GM12864 (cell line): ENCODE results near the gene ADGRA1.

Experiments used
- DNase-seq: peaks from one replicate; pipeline ENCODE4 v3.0.0-alpha.2; 2011; ENCODE audit warnings: low read depth
- H3K4me3 ChIP-seq: 2 replicates; pipeline ENCODE4 v1.5.1; 2011; ENCODE audit warnings: mild to moderate bottlenecking, low read depth, low read length, control low read depth
- CTCF ChIP-seq: IDR thresholded peaks from 2 replicates; pipeline ENCODE4 v1.5.1; 2011; ENCODE audit warnings: low read depth, mild to moderate bottlenecking, moderate library complexity, low read length, control low read depth, inconsistent platforms; ENCODE audit errors: missing control alignments

The ADGRA1 gene

GRCh38 chr10:133164816-133165555 lies 77.3 kb downstream of the ADGRA1 start:
- no peak for DNase-seq
- no peak for TF ChIP-seq CTCF
- no peak overlapping the region for H3K4me3 ChIP-seq

DNA sequence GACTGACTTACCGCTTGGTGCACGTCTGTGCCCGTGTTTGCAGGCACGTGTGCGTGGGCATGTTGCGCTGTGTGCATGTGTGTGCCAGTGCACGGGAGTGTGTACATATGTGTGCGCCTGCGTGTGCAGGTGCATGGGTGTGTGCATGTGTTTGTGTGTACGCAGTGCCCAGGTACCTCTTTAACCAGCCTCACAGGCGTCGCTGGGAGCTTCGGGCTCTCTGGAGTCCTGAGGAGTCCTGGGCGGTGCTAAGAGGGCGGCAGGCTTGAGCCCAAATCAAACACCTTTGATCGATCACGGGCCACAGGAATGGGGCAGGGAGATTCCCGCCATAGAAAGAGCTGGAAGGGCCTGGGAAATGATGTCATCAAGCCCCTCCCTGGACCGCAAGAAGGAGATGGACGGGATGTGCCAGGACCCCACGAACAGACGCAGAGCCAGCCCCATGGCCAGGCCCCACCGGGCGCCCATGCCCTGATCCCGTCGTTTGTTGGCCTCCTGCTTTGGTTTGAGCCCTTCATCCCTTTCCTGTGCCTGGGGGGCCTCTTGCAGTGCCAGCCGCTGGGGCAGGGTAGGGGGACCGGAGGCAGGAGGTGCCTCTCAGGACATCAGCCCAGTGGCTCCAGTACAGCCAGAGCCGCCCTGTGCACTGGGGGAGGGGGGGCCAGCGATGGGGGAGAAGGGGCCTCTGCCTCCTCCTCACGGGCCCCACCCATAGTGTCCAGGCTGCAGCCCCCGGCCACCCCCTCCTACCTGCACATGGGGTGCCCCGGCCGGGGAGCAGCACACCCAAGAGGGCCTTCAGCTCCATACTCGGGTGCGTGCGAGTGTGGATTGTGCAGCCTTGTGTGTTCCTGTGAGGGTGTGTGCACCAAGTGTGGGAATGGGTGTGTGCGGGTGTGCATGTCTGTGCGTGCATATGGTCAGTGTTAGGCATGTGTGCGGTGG lies 78.1 kb downstream of the ADGRA1 start:
- DNase-seq = no peak
- TF ChIP-seq CTCF = no peak
- no peak overlapping the region for H3K4me3 ChIP-seq

GRCh38 chr10:133166504-133166827 lies 78.7 kb downstream of the ADGRA1 start:
- DNase-seq = no peak
- TF ChIP-seq CTCF = no peak
- H3K4me3 ChIP-seq = no peak overlapping the region

- no peak for TF ChIP-seq CTCF
- H3K4me3 ChIP-seq = no peak overlapping the region
- DNase-seq = no peak
Observed at GRCh38 chr10:133166828-133167692, 79.3 kb downstream of the ADGRA1 start.

DNA sequence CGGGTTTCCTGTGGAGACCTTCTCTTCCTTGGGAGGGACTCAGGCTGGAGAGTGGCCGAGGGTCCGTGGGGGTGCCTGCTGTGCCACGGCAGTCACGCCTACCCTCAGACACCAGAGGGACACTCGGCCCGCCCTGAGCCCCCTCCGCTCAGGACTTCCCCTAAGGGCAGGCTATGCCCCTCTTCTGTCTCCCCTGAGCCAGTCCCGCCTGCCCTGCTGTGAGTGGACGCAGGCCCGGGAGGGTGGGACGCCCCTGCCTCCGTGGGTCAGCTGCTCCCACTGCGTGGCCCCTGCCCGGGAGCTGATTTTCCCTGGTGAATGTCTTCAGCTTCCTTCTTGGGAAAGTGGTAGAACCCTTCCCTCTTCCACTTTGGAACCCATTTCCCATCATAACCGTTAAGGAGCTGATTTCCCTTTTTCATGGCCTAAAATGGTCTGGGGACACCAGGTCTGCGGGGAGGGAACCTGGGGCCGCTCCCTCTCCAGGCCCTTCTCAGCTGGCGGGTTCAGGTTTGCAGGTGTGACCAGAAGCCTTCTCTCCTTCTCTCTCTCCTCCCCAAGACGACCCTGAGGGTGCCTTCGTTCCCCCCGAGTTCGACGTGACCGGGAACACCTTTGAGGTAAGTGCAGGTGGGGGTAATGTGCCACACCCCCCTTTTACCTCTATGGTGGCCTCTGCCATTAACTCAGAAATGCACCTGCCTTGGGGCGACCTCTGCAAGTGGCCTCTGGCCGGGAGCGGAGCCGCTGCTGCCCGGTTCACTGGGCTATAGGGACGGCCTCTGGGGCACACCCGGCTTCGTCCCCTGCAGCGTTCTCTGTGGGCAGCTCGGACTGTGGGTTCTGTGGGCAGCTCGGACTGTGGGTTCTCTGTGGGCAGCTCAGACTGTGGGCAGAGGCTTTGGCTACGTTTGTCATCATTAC lies 80.2 kb downstream of the ADGRA1 start:
- H3K4me3 ChIP-seq = no peak overlapping the region
- no peak for TF ChIP-seq CTCF
- no peak for DNase-seq

- no peak for TF ChIP-seq CTCF
- no peak for DNase-seq
Observed at GRCh38 chr10:133168617-133169031, 80.9 kb downstream of the ADGRA1 start.

More at GRCh38 chr10:133168617-133169031, 80.9 kb downstream of the ADGRA1 start:
- H3K4me3 ChIP-seq = no peak overlapping the region
